ENCODE measurements around the gene SCRT2.

- TF ChIP-seq CTCF (IDR thresholded peaks at IDR 0.05) (no peak), ZFX (IDR thresholded peaks at IDR 0.05; ENCODE audit: borderline replicate concordance) (no peak)
Observed at GRCh38 chr20:642398-643174, 33.0 kb downstream of the SCRT2 start.

Measured in 22Rv1 (cell line).